ENCODE results near the gene NEK4.

Gene NEK4

GRCh38 chr3:52697632-52697965 lies 73.1 kb downstream of the NEK4 start:
- Histone ChIP-seq H3K36me3 (peaks cover 60 to 86% (median 71%) of the 10 kb centered on the region in 11 experiments), H3K4me2 (peak overlapping the region in 2 of 11 experiments; percentile 39 to 42; a peak in 2 of 22 replicates), H3K4me3 (no peak overlapping the region), H3K4me1 (peaks cover 0 to 41% (median 8%) of the 10 kb centered on the region in 10 experiments; a peak in 12 of 20 replicates), H4K20me1 (peaks cover 0 to 60% (median 38%) of the 10 kb centered on the region in 11 experiments; a peak in 21 of 22 replicates), H3K27ac (peak overlapping the region in 6 of 11 experiments; percentile 2 to 53 (median 26); a peak in 8 of 22 replicates), H3K27me3 (no peaks in the 10 kb centered on the region), H3K9ac (peak overlapping the region in 2 of 11 experiments; percentile 12 to 13; a peak in 1 of 22 replicates), H3K9me3 (replicated peaks in 1 of 11) (no peaks in the 10 kb centered on the region)
- TF ChIP-seq Cebpa-rat (IDR thresholded peaks at IDR 0.05) = no peak

- Histone ChIP-seq H3K9ac (0 out of 22 replicates have a peak overlapping the region, but pooled peaks of 2 of the 11 experiments have one; percentile 12 to 13), H3K27ac (peak overlapping the region in 6 of 11 experiments; percentile 2 to 53 (median 26); a peak in 8 of 22 replicates), H3K9me3 (replicated peaks in 1 of 11) (no peaks in the 10 kb centered on the region), H3K27me3 (no peaks in the 10 kb centered on the region), H3K4me2 (peak overlapping the region in 2 of 11 experiments; percentile 39 to 42; a peak in 2 of 22 replicates), H3K4me1 (peaks cover 0 to 36% (median 8%) of the 10 kb centered on the region in 10 experiments; a peak in 10 of 20 replicates), H3K36me3 (peaks cover 66 to 86% (median 77%) of the 10 kb centered on the region in 11 experiments), H3K4me3 (no peak overlapping the region), H4K20me1 (peaks cover 0 to 66% (median 44%) of the 10 kb centered on the region in 11 experiments; a peak in 21 of 22 replicates)
- no peak for TF ChIP-seq Cebpa-rat (IDR thresholded peaks at IDR 0.05)
These were observed 73.7 kb downstream of the NEK4 start for GRCh38 chr3:52696830-52697631.

- peaks cover 75 to 93% (median 87%) of the 10 kb centered on the region in 11 experiments for H3K36me3 ChIP-seq
- no peak overlapping the region for H3K4me2 ChIP-seq
- H3K9ac ChIP-seq = no peak overlapping the region
- H3K4me3 ChIP-seq = no peak overlapping the region
- TF ChIP-seq Cebpa-rat (IDR thresholded peaks at IDR 0.05) = no peak
- no peaks in the 10 kb centered on the region for H3K9me3 ChIP-seq (replicated peaks in 1 of 11)
- H4K20me1 ChIP-seq = peaks cover 0 to 76% (median 54%) of the 10 kb centered on the region in 11 experiments; a peak in 21 of 22 replicates
- peaks cover 0 to 35% (median 8%) of the 10 kb centered on the region in 10 experiments; a peak in 12 of 20 replicates for H3K4me1 ChIP-seq
- H3K27me3 ChIP-seq = no peaks in the 10 kb centered on the region
- H3K27ac ChIP-seq = peak overlapping the region in 1 of 11 experiments; percentile 53; a peak in 1 of 22 replicates
These were observed 74.7 kb downstream of the NEK4 start for GRCh38 chr3:52695798-52696671.

GRCh38 chr3:52694528-52695189 lies 76.1 kb downstream of the NEK4 start:
- no peak overlapping the region for H3K4me2 ChIP-seq
- no peak overlapping the region for H3K4me3 ChIP-seq
- H4K20me1 ChIP-seq = peaks cover 0 to 86% (median 67%) of the 10 kb centered on the region in 11 experiments; a peak in 21 of 22 replicates
- H3K27ac ChIP-seq = no peak overlapping the region
- peaks cover 87 to 100% (median 95%) of the 10 kb centered on the region in 11 experiments for H3K36me3 ChIP-seq
- TF ChIP-seq Cebpa-rat (IDR thresholded peaks at IDR 0.05) = no peak
- no peaks in the 10 kb centered on the region for H3K9me3 ChIP-seq (replicated peaks in 1 of 11)
- peaks cover under 1 to 49% (median 15%) of the 10 kb centered on the region in 10 experiments; a peak in 14 of 20 replicates for H3K4me1 ChIP-seq
- no peaks in the 10 kb centered on the region for H3K27me3 ChIP-seq
- no peak overlapping the region for H3K9ac ChIP-seq

- Histone ChIP-seq H3K4me2 (no peak overlapping the region), H3K36me3 (peaks cover 96 to 100% (median 99%) of the 10 kb centered on the region in 11 experiments), H3K9ac (no peak overlapping the region), H4K20me1 (peaks cover 0 to 94% (median 83%) of the 10 kb centered on the region in 11 experiments; a peak in 21 of 22 replicates), H3K9me3 (replicated peaks in 1 of 11) (no peaks in the 10 kb centered on the region), H3K27me3 (no peaks in the 10 kb centered on the region), H3K4me3 (no peak overlapping the region), H3K27ac (no peak overlapping the region), H3K4me1 (peaks cover 12 to 65% (median 31%) of the 10 kb centered on the region in 10 experiments)
- no peak for TF ChIP-seq Cebpa-rat (IDR thresholded peaks at IDR 0.05)
These were observed 77.7 kb downstream of the NEK4 start for GRCh38 chr3:52693071-52693470.

GRCh38 chr3:52690560-52690959 lies 80.2 kb downstream of the NEK4 start:
- Histone ChIP-seq H3K27ac (no peak overlapping the region; a peak in 1 of 22 replicates), H3K4me3 (no peak overlapping the region), H3K9ac (peak overlapping the region in 4 of 11 experiments; percentile 0 to 55 (median 6); a peak in 5 of 22 replicates), H3K36me3 (peaks cover 83 to 94% (median 90%) of the 10 kb centered on the region in 11 experiments), H3K4me1 (peaks cover 24 to 59% (median 39%) of the 10 kb centered on the region in 10 experiments), H3K9me3 (replicated peaks in 1 of 11) (no peaks in the 10 kb centered on the region), H3K27me3 (no peaks in the 10 kb centered on the region), H3K4me2 (peak overlapping the region in 4 of 11 experiments; percentile 1 to 19 (median 4); a peak in 2 of 22 replicates), H4K20me1 (peaks cover 0 to 95% (median 79%) of the 10 kb centered on the region in 11 experiments; a peak in 21 of 22 replicates)
- TF ChIP-seq Cebpa-rat (IDR thresholded peaks at IDR 0.05) = no peak

- peak overlapping the region in 9 of 11 experiments; percentile 78 to 96 (median 87); a peak in 13 of 22 replicates for H3K4me2 ChIP-seq
- H3K4me3 ChIP-seq = peak overlapping the region in 1 of 10 experiments; percentile 2; a peak in 1 of 20 replicates
- no peaks in the 10 kb centered on the region for H3K27me3 ChIP-seq
- H3K36me3 ChIP-seq = peaks cover 70 to 80% (median 77%) of the 10 kb centered on the region in 11 experiments
- peak overlapping the region in 10 of 11 experiments; percentile 6 to 96 (median 92); a peak in 9 of 22 replicates for H3K9ac ChIP-seq
- H3K27ac ChIP-seq = no peak overlapping the region; a peak in 1 of 22 replicates
- peaks cover 31 to 66% (median 45%) of the 10 kb centered on the region in 10 experiments for H3K4me1 ChIP-seq
- peaks cover 0 to 91% (median 71%) of the 10 kb centered on the region in 11 experiments; a peak in 21 of 22 replicates for H4K20me1 ChIP-seq
- no peaks in the 10 kb centered on the region for H3K9me3 ChIP-seq (replicated peaks in 1 of 11)
- TF ChIP-seq Cebpa-rat (IDR thresholded peaks at IDR 0.05) = no peak
These were observed 81.6 kb downstream of the NEK4 start for GRCh38 chr3:52689151-52689550.

Measured in BLaER1 treated with 17β-estradiol and CSF1 and Interleukin-3, amounts not matched to agents 10 nM and 100 nM (cell line).